Measurements from ENCODE around the gene OSGIN1.

Gene OSGIN1

GRCh38 chr16:83930730-83931500 lies 22.1 kb upstream of the OSGIN1 start:
- DNase-seq (ENCODE audit: extremely low spot score): no peak
- ChIA-PET CTCF (no interaction called here), POLR2A (no interaction called here)
- no peak for TF ChIP-seq HDGF (IDR thresholded peaks at IDR 0.05; ENCODE audit: borderline replicate concordance)

DNA sequence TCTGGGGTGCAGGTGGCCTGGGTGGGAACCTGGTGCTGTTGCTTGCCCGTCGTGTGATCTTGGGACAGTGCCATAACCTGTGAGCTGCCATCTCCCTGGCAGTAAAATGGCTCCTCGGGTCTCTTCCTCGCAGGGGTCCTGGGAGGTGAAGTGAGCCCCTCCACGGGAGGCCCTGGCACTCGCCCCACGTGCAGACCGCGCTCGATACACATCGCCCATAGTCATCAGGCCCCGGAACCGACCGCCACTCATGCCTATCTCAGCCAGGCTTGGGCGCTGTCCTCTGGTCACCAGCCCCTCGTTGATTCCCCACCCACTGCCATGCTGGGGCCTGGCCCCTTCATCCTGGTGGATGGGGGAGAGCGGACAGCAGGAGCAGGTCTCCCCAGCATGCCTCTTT lies 21.5 kb upstream of the OSGIN1 start:
- no peak for TF ChIP-seq ZNF384 (IDR thresholded peaks at IDR 0.05)
- no peak for TF ChIP-seq CTBP1 (IDR thresholded peaks at IDR 0.05; ENCODE audit: borderline replicate concordance)
- TF ChIP-seq ELF4 (IDR thresholded peaks at IDR 0.05): no peak
- POLR2A ChIA-PET: no interaction called here
- DNase-seq (ENCODE audit: extremely low spot score): no peak
- CTCF ChIA-PET: no interaction called here

GRCh38 chr16:83932304-83932703 lies 20.7 kb upstream of the OSGIN1 start:
- TF ChIP-seq NFRKB (IDR thresholded peaks at IDR 0.05) (no peak), ELF4 (IDR thresholded peaks at IDR 0.05) (no peak)
- POLR2A ChIA-PET: no interaction called here
- no peak for DNase-seq (ENCODE audit: extremely low spot score)
- CTCF ChIA-PET: no interaction called here

- no peak for TF ChIP-seq LEF1 (IDR thresholded peaks at IDR 0.05; ENCODE audit: borderline replicate concordance)
- TF ChIP-seq SP1 (IDR thresholded peaks at IDR 0.05): no peak
- no peak for TF ChIP-seq FOXK2 (IDR thresholded peaks at IDR 0.05)
- no peak for TF ChIP-seq TARDBP (IDR thresholded peaks at IDR 0.05)
- no peak for TF ChIP-seq PKNOX1 (IDR thresholded peaks at IDR 0.05)
- TF ChIP-seq HDGF (IDR thresholded peaks at IDR 0.05; ENCODE audit: borderline replicate concordance): no peak
- no peak for TF ChIP-seq ARNT (IDR thresholded peaks at IDR 0.05)
- no peak for TF ChIP-seq CTBP1 (IDR thresholded peaks at IDR 0.05; ENCODE audit: borderline replicate concordance)
- TF ChIP-seq L3MBTL2 (conservative IDR thresholded peaks at IDR 0.05): no peak
- no peak for DNase-seq (ENCODE audit: extremely low spot score)
- POLR2A ChIA-PET: no interaction called here
- CTCF ChIA-PET: no interaction called here
These were observed 19.9 kb upstream of the OSGIN1 start for GRCh38 chr16:83932955-83933673.

GRCh38 chr16:83933885-83934683 lies 19.0 kb upstream of the OSGIN1 start:
- no peak for DNase-seq (ENCODE audit: extremely low spot score)
- TF ChIP-seq NFRKB (IDR thresholded peaks at IDR 0.05): no peak
- no peak for TF ChIP-seq ZNF384 (IDR thresholded peaks at IDR 0.05)
- no peak for TF ChIP-seq PKNOX1 (IDR thresholded peaks at IDR 0.05)
- TF ChIP-seq FOXK2 (IDR thresholded peaks at IDR 0.05): no peak
- no peak for TF ChIP-seq ELF4 (IDR thresholded peaks at IDR 0.05)
- TF ChIP-seq BHLHE40 (IDR thresholded peaks at IDR 0.05; ENCODE audit: borderline replicate concordance): no peak
- CTCF ChIA-PET: interaction anchor here (0.6 kb wide), 1 partner anchor 132 kb away, joined by 3 read pairs; no protein-coding TSS in a partner anchor
- POLR2A ChIA-PET: no interaction called here

DNA sequence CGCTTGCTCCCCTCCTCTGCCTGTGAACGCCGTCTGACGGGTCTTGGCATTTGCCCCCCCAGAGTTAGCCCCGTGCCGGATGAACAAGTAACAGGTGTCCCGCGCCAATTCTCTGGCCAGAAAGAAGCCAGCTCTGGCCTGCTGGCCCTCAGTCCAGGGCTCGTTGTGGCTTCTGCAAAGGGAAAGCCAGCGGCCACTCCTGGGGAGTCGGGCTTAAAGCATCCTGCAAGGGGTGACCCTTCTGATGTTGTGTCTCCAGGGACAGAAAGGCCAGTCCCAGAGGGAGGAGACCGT lies 18.4 kb upstream of the OSGIN1 start:
- ChIA-PET POLR2A (no interaction called here), CTCF (no interaction called here)
- TF ChIP-seq TARDBP (IDR thresholded peaks at IDR 0.05): no peak
- no peak for TF ChIP-seq FOXA1 (IDR thresholded peaks at IDR 0.05)
- no peak for TF ChIP-seq SP1 (IDR thresholded peaks at IDR 0.05)
- TF ChIP-seq L3MBTL2 (conservative IDR thresholded peaks at IDR 0.05): no peak
- no peak for TF ChIP-seq CTBP1 (IDR thresholded peaks at IDR 0.05; ENCODE audit: borderline replicate concordance)
- no peak for TF ChIP-seq ELF4 (IDR thresholded peaks at IDR 0.05)
- TF ChIP-seq BHLHE40 (IDR thresholded peaks at IDR 0.05; ENCODE audit: borderline replicate concordance): no peak
- no peak for TF ChIP-seq HDGF (IDR thresholded peaks at IDR 0.05; ENCODE audit: borderline replicate concordance)
- TF ChIP-seq FOXK2 (IDR thresholded peaks at IDR 0.05): no peak
- no peak for TF ChIP-seq ARNT (IDR thresholded peaks at IDR 0.05)
- no peak for TF ChIP-seq PKNOX1 (IDR thresholded peaks at IDR 0.05)
- no peak for TF ChIP-seq SUZ12 (IDR thresholded peaks at IDR 0.05)
- no peak for TF ChIP-seq NFRKB (IDR thresholded peaks at IDR 0.05)
- TF ChIP-seq LEF1 (IDR thresholded peaks at IDR 0.05; ENCODE audit: borderline replicate concordance): no peak
- no peak for TF ChIP-seq ZNF384 (IDR thresholded peaks at IDR 0.05)
- no peak for TF ChIP-seq FOXM1 (IDR thresholded peaks at IDR 0.05; ENCODE audit: borderline replicate concordance)
- DNase-seq (ENCODE audit: extremely low spot score): no peak
